HepG2 (cell line): ENCODE measurements around the gene SIGMAR1. TPM values are rescaled to one million over a fixed set of nuclear protein-coding genes. Genes with fewer than 3 reads are reported as not detected.

Source experiments
- ARNT2 ChIP-seq: sonication (generic); formaldehyde crosslinking; IDR thresholded peaks from 2 replicates; pipeline ENCODE4 v1.8.0; 2022; ENCODE audit warnings: mild to moderate bottlenecking, low read depth, missing genetic modification reagents, moderate library complexity
- HNF4G ChIP-seq, 2 experiments: sonication (generic) in 1 of 2; formaldehyde crosslinking in 1 of 2; IDR thresholded peaks; 2 replicates each; pipeline versions ENCODE4 v1.4.0 to v1.6.1; 2011 to 2020; ENCODE audit warnings: borderline replicate concordance in 2 of 2, low read depth in 2 of 2, mild to moderate bottlenecking in 2 of 2, low read length in 1 of 2, missing genetic modification reagents in 1 of 2, moderate library complexity in 1 of 2
- LCORL ChIP-seq, 2 experiments: fragments of 450-650 bp in 1 of 2; sonication (generic) in 1 of 2; formaldehyde crosslinking in 1 of 2; IDR thresholded peaks; 2 replicates each; pipeline versions ENCODE4 v1.5.0 to v1.6.1; 2017 to 2020; ENCODE audit warnings: antibody characterized with exemption in 1 of 2, missing genetic modification reagents in 1 of 2
- SMC3 ChIP-seq: IDR thresholded peaks from 2 replicates; pipeline ENCODE4 v1.6.1; 2011; ENCODE audit warnings: low read length, improper control_type of control experiment
- SNRNP70 ChIP-seq: fragments of 200-400 bp; formaldehyde crosslinking; IDR thresholded peaks from 2 replicates; pipeline ENCODE4 v1.6.1; 2017; ENCODE audit warnings: mild to moderate bottlenecking, low read depth, low read length, moderate library complexity
- ZNF205 ChIP-seq: IDR thresholded peaks from 2 replicates; pipeline ENCODE4 v1.6.1; 2018; ENCODE audit warnings: missing biosample characterization, missing genetic modification reagents
- ZNF598 ChIP-seq: sonication (generic); formaldehyde crosslinking; IDR thresholded peaks from 2 replicates; pipeline ENCODE4 v1.5.1; 2020; ENCODE audit warnings: mild to moderate bottlenecking, missing genetic modification reagents, borderline replicate concordance
- ZNF614 ChIP-seq: IDR thresholded peaks from 2 replicates; pipeline ENCODE4 v1.6.1; 2018; ENCODE audit warnings: missing biosample characterization, missing genetic modification reagents, inconsistent platforms, borderline replicate concordance
- polyA plus RNA-seq, 8 experiments: library from polyadenylated mRNA; depleted of rRNA in 3 of 8; stranded (reverse) in 7 of 8; unstranded in 1 of 8; fragments of >200 nt; fragmentation: Illumina TruSeq in 4 of 8; extraction: Trizol in 4 of 8; gene quantifications; 2 replicates each; pipeline versions ENCODE4 v1.2.1 to v1.2.3, GENCODE V29; 2011 to 2016; ENCODE audit warnings: low read depth in 4 of 8, missing spikeins in 1 of 8, mixed read lengths in 1 of 8; ENCODE audit not compliant: insufficient read depth in 1 of 8
- total RNA-seq, 5 experiments: library from RNA; depleted of rRNA; stranded (reverse); fragments of >200 nt; fragmentation: Illumina TruSeq; extraction: Trizol; gene quantifications; 2 replicates each; pipeline ENCODE4 v1.2.3, GENCODE V29; 2016; ENCODE audit warnings: low read depth in 1 of 5
- TF ChIP-seq, protein P1 (sequence below): sonication (generic); formaldehyde crosslinking; IDR thresholded peaks from 2 replicates; pipeline ENCODE4 v1.4.0; 2020; ENCODE audit warnings: low read depth, missing genetic modification reagents
- TF ChIP-seq, protein P2 (sequence below): sonication (generic); formaldehyde crosslinking; IDR thresholded peaks from 2 replicates; pipeline ENCODE4 v1.4.0; 2020; ENCODE audit warnings: missing genetic modification reagents, borderline replicate concordance
- TF ChIP-seq, protein P3 (sequence below): sonication (generic); formaldehyde crosslinking; IDR thresholded peaks from 2 replicates; pipeline ENCODE4 v1.8.1; 2023; ENCODE audit warnings: mild to moderate bottlenecking, moderate library complexity, missing genetic modification reagents
- TF ChIP-seq, protein P4 (sequence below): sonication (generic); formaldehyde crosslinking; IDR thresholded peaks from 2 replicates; pipeline ENCODE4 v1.4.0; 2020; ENCODE audit warnings: mild to moderate bottlenecking, missing genetic modification reagents, borderline replicate concordance

SIGMAR1 gene
- total and polyA plus RNA-seq, 2 of the 13 experiments (the other 11 are each of a cell fraction or from before 2014, with no cell fraction given), result 38.9 to 60.8 TPM

DNA sequence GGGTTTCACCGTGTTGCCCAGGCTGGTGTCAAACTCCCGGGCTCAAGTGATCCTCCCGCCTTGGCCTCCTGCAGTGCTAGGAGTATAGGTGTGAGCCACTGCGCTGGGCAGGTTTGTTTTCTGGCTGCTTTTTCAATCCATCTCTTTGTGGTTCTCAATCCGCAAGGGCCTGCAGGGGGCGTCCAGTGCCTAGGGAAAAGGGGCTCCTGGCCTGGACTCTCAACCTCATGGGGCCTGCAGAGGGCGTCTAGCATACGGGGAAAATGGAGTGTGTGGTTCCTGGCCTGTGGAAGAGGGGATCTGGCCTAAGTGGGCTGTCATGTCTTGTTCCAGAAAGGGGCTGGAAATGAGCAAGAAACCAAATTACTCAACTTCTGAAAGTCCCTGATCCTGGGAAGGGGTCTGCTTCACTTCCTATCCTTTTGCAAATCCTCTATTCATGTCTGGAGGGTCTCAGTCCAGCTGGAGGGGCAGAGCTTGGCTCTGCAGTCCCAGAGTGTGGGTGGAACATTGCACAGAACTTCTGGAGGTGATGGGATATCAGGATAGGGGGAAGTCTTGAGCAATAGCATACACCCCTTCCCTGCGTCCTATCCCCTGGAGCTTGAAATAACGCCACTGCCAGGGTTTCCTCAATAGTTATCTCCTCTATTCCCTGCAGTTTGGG, 37.6 kb upstream of the SIGMAR1 start (continued):
- TF ChIP-seq, protein P1, sequence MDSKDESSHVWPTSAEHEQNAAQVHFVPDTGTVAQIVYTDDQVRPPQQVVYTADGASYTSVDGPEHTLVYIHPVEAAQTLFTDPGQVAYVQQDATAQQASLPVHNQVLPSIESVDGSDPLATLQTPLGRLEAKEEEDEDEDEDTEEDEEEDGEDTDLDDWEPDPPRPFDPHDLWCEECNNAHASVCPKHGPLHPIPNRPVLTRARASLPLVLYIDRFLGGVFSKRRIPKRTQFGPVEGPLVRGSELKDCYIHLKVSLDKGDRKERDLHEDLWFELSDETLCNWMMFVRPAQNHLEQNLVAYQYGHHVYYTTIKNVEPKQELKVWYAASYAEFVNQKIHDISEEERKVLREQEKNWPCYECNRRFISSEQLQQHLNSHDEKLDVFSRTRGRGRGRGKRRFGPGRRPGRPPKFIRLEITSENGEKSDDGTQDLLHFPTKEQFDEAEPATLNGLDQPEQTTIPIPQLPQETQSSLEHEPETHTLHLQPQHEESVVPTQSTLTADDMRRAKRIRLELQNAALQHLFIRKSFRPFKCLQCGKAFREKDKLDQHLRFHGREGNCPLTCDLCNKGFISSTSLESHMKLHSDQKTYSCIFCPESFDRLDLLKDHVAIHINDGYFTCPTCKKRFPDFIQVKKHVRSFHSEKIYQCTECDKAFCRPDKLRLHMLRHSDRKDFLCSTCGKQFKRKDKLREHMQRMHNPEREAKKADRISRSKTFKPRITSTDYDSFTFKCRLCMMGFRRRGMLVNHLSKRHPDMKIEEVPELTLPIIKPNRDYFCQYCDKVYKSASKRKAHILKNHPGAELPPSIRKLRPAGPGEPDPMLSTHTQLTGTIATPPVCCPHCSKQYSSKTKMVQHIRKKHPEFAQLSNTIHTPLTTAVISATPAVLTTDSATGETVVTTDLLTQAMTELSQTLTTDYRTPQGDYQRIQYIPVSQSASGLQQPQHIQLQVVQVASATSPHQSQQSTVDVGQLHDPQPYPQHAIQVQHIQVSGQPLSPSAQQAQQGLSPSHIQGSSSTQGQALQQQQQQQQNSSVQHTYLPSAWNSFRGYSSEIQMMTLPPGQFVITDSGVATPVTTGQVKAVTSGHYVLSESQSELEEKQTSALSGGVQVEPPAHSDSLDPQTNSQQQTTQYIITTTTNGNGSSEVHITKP (CRISPR knock-in tag), result no peak
- TF ChIP-seq ZNF205 (CRISPR knock-in tag), result 0 out of 2 replicates have a peak, but pooled peaks have one; percentile 19
- TF ChIP-seq SNRNP70, result no peak
- TF ChIP-seq, protein P2, sequence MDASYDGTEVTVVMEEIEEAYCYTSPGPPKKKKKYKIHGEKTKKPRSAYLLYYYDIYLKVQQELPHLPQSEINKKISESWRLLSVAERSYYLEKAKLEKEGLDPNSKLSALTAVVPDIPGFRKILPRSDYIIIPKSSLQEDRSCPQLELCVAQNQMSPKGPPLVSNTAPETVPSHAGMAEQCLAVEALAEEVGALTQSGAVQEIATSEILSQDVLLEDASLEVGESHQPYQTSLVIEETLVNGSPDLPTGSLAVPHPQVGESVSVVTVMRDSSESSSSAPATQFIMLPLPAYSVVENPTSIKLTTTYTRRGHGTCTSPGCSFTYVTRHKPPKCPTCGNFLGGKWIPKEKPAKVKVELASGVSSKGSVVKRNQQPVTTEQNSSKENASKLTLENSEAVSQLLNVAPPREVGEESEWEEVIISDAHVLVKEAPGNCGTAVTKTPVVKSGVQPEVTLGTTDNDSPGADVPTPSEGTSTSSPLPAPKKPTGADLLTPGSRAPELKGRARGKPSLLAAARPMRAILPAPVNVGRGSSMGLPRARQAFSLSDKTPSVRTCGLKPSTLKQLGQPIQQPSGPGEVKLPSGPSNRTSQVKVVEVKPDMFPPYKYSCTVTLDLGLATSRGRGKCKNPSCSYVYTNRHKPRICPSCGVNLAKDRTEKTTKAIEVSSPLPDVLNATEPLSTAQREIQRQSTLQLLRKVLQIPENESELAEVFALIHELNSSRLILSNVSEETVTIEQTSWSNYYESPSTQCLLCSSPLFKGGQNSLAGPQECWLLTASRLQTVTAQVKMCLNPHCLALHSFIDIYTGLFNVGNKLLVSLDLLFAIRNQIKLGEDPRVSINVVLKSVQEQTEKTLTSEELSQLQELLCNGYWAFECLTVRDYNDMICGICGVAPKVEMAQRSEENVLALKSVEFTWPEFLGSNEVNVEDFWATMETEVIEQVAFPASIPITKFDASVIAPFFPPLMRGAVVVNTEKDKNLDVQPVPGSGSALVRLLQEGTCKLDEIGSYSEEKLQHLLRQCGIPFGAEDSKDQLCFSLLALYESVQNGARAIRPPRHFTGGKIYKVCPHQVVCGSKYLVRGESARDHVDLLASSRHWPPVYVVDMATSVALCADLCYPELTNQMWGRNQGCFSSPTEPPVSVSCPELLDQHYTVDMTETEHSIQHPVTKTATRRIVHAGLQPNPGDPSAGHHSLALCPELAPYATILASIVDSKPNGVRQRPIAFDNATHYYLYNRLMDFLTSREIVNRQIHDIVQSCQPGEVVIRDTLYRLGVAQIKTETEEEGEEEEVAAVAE (CRISPR knock-in tag), result no peak
- 0 out of 2 replicates have a peak, but pooled peaks have one; percentile 59 for TF ChIP-seq ZNF614 (CRISPR knock-in tag)
- TF ChIP-seq, protein P3, sequence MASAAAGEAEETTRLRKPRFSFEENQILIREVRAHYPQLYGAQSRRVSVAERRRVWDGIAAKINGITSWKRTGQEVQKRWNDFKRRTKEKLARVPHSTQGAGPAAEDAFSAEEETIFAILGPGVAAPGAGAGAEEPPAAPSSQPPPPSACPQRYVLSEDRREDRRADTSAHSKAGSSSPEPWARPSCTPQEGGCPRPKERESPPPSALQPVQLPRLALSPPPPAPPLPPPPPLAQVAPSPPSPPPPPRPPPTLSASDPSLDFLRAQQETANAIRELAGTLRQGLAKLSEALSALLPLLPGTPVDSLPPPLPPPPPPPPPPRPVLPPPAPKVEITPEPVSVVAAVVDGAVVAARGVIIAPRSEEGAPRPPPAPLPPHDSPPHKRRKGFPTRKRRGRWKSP (CRISPR knock-in tag), result 0 out of 2 replicates have a peak, but pooled peaks have one; percentile 46
- no peak for TF ChIP-seq ARNT2 (CRISPR knock-in tag)
- TF ChIP-seq HNF4G (IDR thresholded peaks at IDR 0.05; ENCODE audit: borderline replicate concordance, low read depth, low read length), result no peak
- TF ChIP-seq HNF4G (CRISPR knock-in tag; IDR thresholded peaks at IDR 0.05; ENCODE audit: borderline replicate concordance, low read depth), result peak; percentile 17; the same call in 1 of the 2 replicates
- no peak for TF ChIP-seq LCORL (IDR thresholded peaks at IDR 0.05)
- 0 out of 2 replicates have a peak, but pooled peaks have one; percentile 29 for TF ChIP-seq LCORL (CRISPR knock-in tag; IDR thresholded peaks at IDR 0.05)
- peak; percentile 95 for TF ChIP-seq SMC3
- TF ChIP-seq ZNF598, result peak; percentile 66; the same call in 1 of the 2 replicates
- TF ChIP-seq, protein P4, sequence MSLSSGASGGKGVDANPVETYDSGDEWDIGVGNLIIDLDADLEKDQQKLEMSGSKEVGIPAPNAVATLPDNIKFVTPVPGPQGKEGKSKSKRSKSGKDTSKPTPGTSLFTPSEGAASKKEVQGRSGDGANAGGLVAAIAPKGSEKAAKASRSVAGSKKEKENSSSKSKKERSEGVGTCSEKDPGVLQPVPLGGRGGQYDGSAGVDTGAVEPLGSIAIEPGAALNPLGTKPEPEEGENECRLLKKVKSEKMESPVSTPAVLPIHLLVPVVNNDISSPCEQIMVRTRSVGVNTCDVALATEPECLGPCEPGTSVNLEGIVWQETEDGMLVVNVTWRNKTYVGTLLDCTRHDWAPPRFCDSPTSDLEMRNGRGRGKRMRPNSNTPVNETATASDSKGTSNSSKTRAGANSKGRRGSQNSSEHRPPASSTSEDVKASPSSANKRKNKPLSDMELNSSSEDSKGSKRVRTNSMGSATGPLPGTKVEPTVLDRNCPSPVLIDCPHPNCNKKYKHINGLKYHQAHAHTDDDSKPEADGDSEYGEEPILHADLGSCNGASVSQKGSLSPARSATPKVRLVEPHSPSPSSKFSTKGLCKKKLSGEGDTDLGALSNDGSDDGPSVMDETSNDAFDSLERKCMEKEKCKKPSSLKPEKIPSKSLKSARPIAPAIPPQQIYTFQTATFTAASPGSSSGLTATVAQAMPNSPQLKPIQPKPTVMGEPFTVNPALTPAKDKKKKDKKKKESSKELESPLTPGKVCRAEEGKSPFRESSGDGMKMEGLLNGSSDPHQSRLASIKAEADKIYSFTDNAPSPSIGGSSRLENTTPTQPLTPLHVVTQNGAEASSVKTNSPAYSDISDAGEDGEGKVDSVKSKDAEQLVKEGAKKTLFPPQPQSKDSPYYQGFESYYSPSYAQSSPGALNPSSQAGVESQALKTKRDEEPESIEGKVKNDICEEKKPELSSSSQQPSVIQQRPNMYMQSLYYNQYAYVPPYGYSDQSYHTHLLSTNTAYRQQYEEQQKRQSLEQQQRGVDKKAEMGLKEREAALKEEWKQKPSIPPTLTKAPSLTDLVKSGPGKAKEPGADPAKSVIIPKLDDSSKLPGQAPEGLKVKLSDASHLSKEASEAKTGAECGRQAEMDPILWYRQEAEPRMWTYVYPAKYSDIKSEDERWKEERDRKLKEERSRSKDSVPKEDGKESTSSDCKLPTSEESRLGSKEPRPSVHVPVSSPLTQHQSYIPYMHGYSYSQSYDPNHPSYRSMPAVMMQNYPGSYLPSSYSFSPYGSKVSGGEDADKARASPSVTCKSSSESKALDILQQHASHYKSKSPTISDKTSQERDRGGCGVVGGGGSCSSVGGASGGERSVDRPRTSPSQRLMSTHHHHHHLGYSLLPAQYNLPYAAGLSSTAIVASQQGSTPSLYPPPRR (CRISPR knock-in tag), result no peak
